ENCODE results near the gene HIRIP3. TPM values are rescaled to one million over a fixed set of nuclear protein-coding genes. Genes with fewer than 3 reads are reported as not detected.

Gene HIRIP3
- total RNA-seq, 1 donor from 2014 or later: 7.1 TPM

GRCh38 chr16:30009990-30010843 is 14.8 kb upstream of the HIRIP3 start:
- H3K4me1 ChIP-seq: peaks cover 18% of the 10 kb centered on the region
- H3K36me3 ChIP-seq: no peaks in the 10 kb centered on the region
- TF ChIP-seq POLR2A (IDR thresholded peaks at IDR 0.05) (no peak), CTCF (IDR thresholded peaks at IDR 0.05) (no peak), POLR2AphosphoS5 (IDR thresholded peaks at IDR 0.05; ENCODE audit: insufficient read depth in 1 of 2, low read depth in 1 of 2) (no peak)
- DNase-seq (ENCODE audit: extremely low spot score in 2 of 2): no peak
- H3K4me3 ChIP-seq: peak overlapping the region; percentile 29 to 45
- intact Hi-C loops (cut with DNase I): loop anchor here (10.0 kb wide), 1 partner anchor 85 kb away; the partner anchor contains the start of gene KCTD13
- no peak overlapping the region for H3K27ac ChIP-seq
- peaks cover 4% of the 10 kb centered on the region for H3K27me3 ChIP-seq
- H3K9me3 ChIP-seq: no peaks in the 10 kb centered on the region

GRCh38 chr16:30009085-30009862 is 13.9 kb upstream of the HIRIP3 start:
- H3K36me3 ChIP-seq: no peaks in the 10 kb centered on the region
- H3K27ac ChIP-seq: no peak overlapping the region
- no peak for DNase-seq (ENCODE audit: extremely low spot score in 2 of 2)
- no peak for TF ChIP-seq CTCF (IDR thresholded peaks at IDR 0.05)
- TF ChIP-seq POLR2AphosphoS5 (IDR thresholded peaks at IDR 0.05; ENCODE audit: insufficient read depth in 1 of 2, low read depth in 1 of 2): no peak
- TF ChIP-seq POLR2A (IDR thresholded peaks at IDR 0.05): no peak
- peaks cover 4% of the 10 kb centered on the region for H3K27me3 ChIP-seq
- H3K4me1 ChIP-seq: peaks cover 18% of the 10 kb centered on the region
- no peaks in the 10 kb centered on the region for H3K9me3 ChIP-seq
- intact Hi-C loops (cut with DNase I): loop anchor here (10.0 kb wide), 1 partner anchor 84 kb away; the partner anchor contains the start of gene KCTD13
- no peak overlapping the region for H3K4me3 ChIP-seq

GRCh38 chr16:30007378-30007895 is 12.0 kb upstream of the HIRIP3 start:
- Histone ChIP-seq H3K27me3 (peaks cover 4% of the 10 kb centered on the region), H3K9me3 (no peaks in the 10 kb centered on the region), H3K36me3 (no peaks in the 10 kb centered on the region), H3K4me1 (peaks cover 18% of the 10 kb centered on the region), H3K27ac (no peak overlapping the region), H3K4me3 (no peak overlapping the region)
- DNase-seq (ENCODE audit: extremely low spot score in 2 of 2): no peak
- intact Hi-C loops (cut with DNase I): loop anchor here (10.0 kb wide), 1 partner anchor 83 kb away; the partner anchor contains the start of gene KCTD13
- TF ChIP-seq POLR2A (IDR thresholded peaks at IDR 0.05) (no peak), POLR2AphosphoS5 (IDR thresholded peaks at IDR 0.05; ENCODE audit: insufficient read depth in 1 of 2, low read depth in 1 of 2) (no peak)

GRCh38 chr16:30006659-30007377 is 11.4 kb upstream of the HIRIP3 start:
- H3K27me3 ChIP-seq: peaks cover 4% of the 10 kb centered on the region
- intact Hi-C loops (cut with DNase I): loop anchor here (10.0 kb wide), 1 partner anchor 82 kb away; the partner anchor contains the start of gene KCTD13
- H3K9me3 ChIP-seq: no peaks in the 10 kb centered on the region
- TF ChIP-seq POLR2AphosphoS5 (IDR thresholded peaks at IDR 0.05; ENCODE audit: insufficient read depth in 1 of 2, low read depth in 1 of 2) (no peak), POLR2A (IDR thresholded peaks at IDR 0.05) (no peak), CTCF (IDR thresholded peaks at IDR 0.05) (no peak)
- H3K36me3 ChIP-seq: peaks cover 0 to under 1% of the 10 kb centered on the region in 2 donors
- H3K27ac ChIP-seq: no peak overlapping the region
- H3K4me1 ChIP-seq: peaks cover 18% of the 10 kb centered on the region
- DNase-seq (ENCODE audit: extremely low spot score in 2 of 2): no peak
- no peak overlapping the region for H3K4me3 ChIP-seq

- no peak for TF ChIP-seq CTCF (IDR thresholded peaks at IDR 0.05)
- TF ChIP-seq POLR2A (IDR thresholded peaks at IDR 0.05): no peak
- TF ChIP-seq POLR2AphosphoS5 (IDR thresholded peaks at IDR 0.05; ENCODE audit: insufficient read depth in 1 of 2, low read depth in 1 of 2): no peak
- DNase-seq (ENCODE audit: extremely low spot score in 2 of 2): no peak
- Histone ChIP-seq H3K4me1 (peaks cover 12% of the 10 kb centered on the region), H3K27me3 (peaks cover 4% of the 10 kb centered on the region), H3K36me3 (peaks cover 0 to 6% of the 10 kb centered on the region in 2 donors), H3K4me3 (no peak overlapping the region), H3K9me3 (no peaks in the 10 kb centered on the region), H3K27ac (no peak overlapping the region)
- intact Hi-C loops (cut with DNase I): loop anchor here (10.0 kb wide), 1 partner anchor 81 kb away; the partner anchor contains the start of gene KCTD13
These were observed 10.7 kb upstream of the HIRIP3 start for GRCh38 chr16:30006095-30006473.
